B cell (primary cell): ENCODE results near the gene CACNG1. TPM values are rescaled to one million over a fixed set of nuclear protein-coding genes. Genes with fewer than 3 reads are reported as not detected.

ENCODE experiments used
- ATAC-seq: fragments of 200-7000 bp; cut with Tn5 transposase; one replicate; pipeline ENCODE4 v1.10.0; 2021; ENCODE audit warnings: low read depth, mild to moderate bottlenecking, moderate number of reproducible peaks, moderate library complexity
- CTCF ChIA-PET: fragments of 350-600 bp; sonication (Branson Sonifier 250); formaldehyde crosslinking; loops from one replicate; lab custom pipeline; 2021; ENCODE audit warnings: antibody characterized with exemption, inconsistent platforms; lab: Charles Lee
- POLR2A ChIA-PET: fragments of 350-600 bp; sonication (Branson Sonifier 250); formaldehyde crosslinking; loops from one replicate; lab custom pipeline; 2021; ENCODE audit warnings: antibody characterized with exemption; lab: Charles Lee
- DNase-seq: peaks from one replicate; pipeline ENCODE4 v3.0.0; 2013
- H2AFZ ChIP-seq: 2 replicates; pipeline ENCODE4 v1.6.1; 2012; ENCODE audit warnings: mild to moderate bottlenecking, low read depth, low read length; ENCODE audit not compliant: insufficient read depth, poor library complexity, severe bottlenecking
- H3K27ac ChIP-seq, 2 donors: 1 replicate in 1 of 2; 2 replicates in 1 of 2; pipeline ENCODE4 v1.5.1; 2012 to 2013; ENCODE audit warnings: low read length in 2 of 2, mild to moderate bottlenecking in 2 of 2, moderate library complexity in 1 of 2
- H3K27me3 ChIP-seq, 4 experiments: fragments of 200-600 bp in 1 of 4; sonication (generic) in 1 of 4; replicated peaks in 1 of 4; 1 replicate in 2 of 4; 2 replicates in 2 of 4; pipeline versions ENCODE4 v1.6.1 to v1.7.0; 2013 to 2016; ENCODE audit warnings: low read length in 3 of 4, mild to moderate bottlenecking in 2 of 4, mixed read lengths in 1 of 4, moderate library complexity in 1 of 4; ENCODE audit not compliant: insufficient read depth in 4 of 4, control insufficient read depth in 3 of 4; ENCODE audit errors: control extremely low read depth in 1 of 4
- H3K36me3 ChIP-seq, 2 experiments: replicated peaks in 1 of 2; 1 replicate in 1 of 2; 2 replicates in 1 of 2; pipeline versions ENCODE4 v1.6.1 to v1.7.1; 2013; ENCODE audit warnings: low read length in 1 of 2; ENCODE audit not compliant: insufficient read depth in 2 of 2, control insufficient read depth in 1 of 2; ENCODE audit errors: control extremely low read depth in 1 of 2, extremely low read depth in 1 of 2
- H3K4me1 ChIP-seq, 2 donors: fragments of 200-600 bp in 1 of 2; sonication (generic) in 1 of 2; 1 replicate in 1 of 2; 2 replicates in 1 of 2; pipeline versions ENCODE4 v1.5.1 to v1.6.1; 2013 to 2017; ENCODE audit warnings: low read length in 2 of 2; ENCODE audit not compliant: control insufficient read depth in 2 of 2, insufficient read depth in 2 of 2
- H3K4me2 ChIP-seq: replicated peaks from 2 replicates; pipeline ENCODE3; 2012; ENCODE audit warnings: mild to moderate bottlenecking, low read depth, low read length; ENCODE audit not compliant: poor library complexity, severe bottlenecking
- H3K4me3 ChIP-seq, 5 experiments: fragments of 200-600 bp in 1 of 5; sonication (generic) in 1 of 5; 1 replicate in 3 of 5; 2 replicates in 2 of 5; pipeline versions ENCODE4 v1.5.1 to v1.7.0; 2011 to 2016; ENCODE audit warnings: low read length in 4 of 5, mild to moderate bottlenecking in 4 of 5, low read depth in 2 of 5, control low read depth in 1 of 5, moderate library complexity in 1 of 5; ENCODE audit not compliant: insufficient read depth in 1 of 5; ENCODE audit errors: control extremely low read depth in 1 of 5, extremely low read depth in 1 of 5
- H3K79me2 ChIP-seq: fragments of 200-600 bp; sonication (generic); one replicate; pipeline ENCODE4 v1.6.0; 2016; ENCODE audit warnings: low read length; ENCODE audit not compliant: control insufficient read depth, insufficient read depth
- H3K9ac ChIP-seq: fragments of 200-600 bp; sonication (generic); 2 replicates; pipeline ENCODE4 v1.6.1; 2017; ENCODE audit warnings: mild to moderate bottlenecking, low read length, moderate library complexity
- H3K9me3 ChIP-seq, 3 donors: one replicate each; pipeline versions ENCODE4 v1.6.1 to v1.7.1; 2013; ENCODE audit warnings: low read length in 2 of 3; ENCODE audit not compliant: control insufficient read depth in 2 of 3, insufficient read depth in 1 of 3; ENCODE audit errors: control extremely low read depth in 1 of 3
- H4K20me1 ChIP-seq: 2 replicates; pipeline ENCODE4 v1.6.0; 2012; ENCODE audit warnings: mild to moderate bottlenecking, low read length; ENCODE audit not compliant: insufficient read depth, control insufficient read depth, poor library complexity, severe bottlenecking
- H3K27ac Mint-ChIP-seq: one replicate; pipeline ENCODE4 v1.8.0; 2021; ENCODE audit warnings: mixed read lengths
- H3K27me3 Mint-ChIP-seq: one replicate; pipeline ENCODE4 v1.8.0; 2021; ENCODE audit warnings: mixed read lengths
- H3K4me1 Mint-ChIP-seq: one replicate; pipeline ENCODE4 v1.8.0; 2021; ENCODE audit warnings: mixed read lengths
- H3K4me3 Mint-ChIP-seq: one replicate; pipeline ENCODE4 v1.8.0; 2021; ENCODE audit warnings: mixed read lengths
- H3K9me3 Mint-ChIP-seq: one replicate; pipeline ENCODE4 v1.8.0; 2022; ENCODE audit warnings: mixed read lengths; ENCODE audit not compliant: insufficient read depth
- CTCF ChIP-seq: fragments of 200-600 bp; IDR thresholded peaks from one replicate; pipeline ENCODE4 v1.8.0; 2022; ENCODE audit warnings: antibody characterized with exemption, mild to moderate bottlenecking
- EZH2 ChIP-seq: IDR thresholded peaks from 2 replicates; pipeline ENCODE4 v1.6.1; 2012; ENCODE audit warnings: borderline replicate concordance, low read depth, mild to moderate bottlenecking, moderate library complexity, low read length; ENCODE audit not compliant: insufficient read depth, poor library complexity, severe bottlenecking
- WGBS: methylation state at CpG from one replicate; pipeline ENCODE4 v1.1.5; 2013; ENCODE audit warnings: missing lambda C conversion rate; ENCODE audit not compliant: insufficient coverage; 5-methylcytosine and 5-hydroxymethylcytosine counted together
- intact Hi-C: fragments of 100-400 bp; cut with micrococcal nuclease; formaldehyde crosslinking; loops from one replicate; pipeline ENCODE4 v1.10.0; 2022
- polyA plus RNA-seq: library from polyadenylated mRNA; depleted of rRNA; stranded (reverse); fragments of >200 nt; gene quantifications from 2 replicates; pipeline ENCODE4 v1.2.3, GENCODE V29; 2012
- total RNA-seq, 2 donors: library from RNA; stranded (reverse); fragments of 120-200 nt in 1 of 2; gene quantifications; 1 replicate in 1 of 2; 2 replicates in 1 of 2; pipeline versions ENCODE4 v1.2.3 to v1.2.4, GENCODE V29; 2013 to 2022

Gene CACNG1
- total and polyA plus RNA-seq, 2 donors (not counting 1 experiment from before 2014, with no cell fraction given) = not detected

- Histone ChIP-seq H3K4me3 (no peak overlapping the region), H2AFZ (no peak overlapping the region), H3K4me2 (no peak overlapping the region), H3K27me3 (no peaks in the 10 kb centered on the region), H3K4me1 (no peaks in the 10 kb centered on the region), H3K36me3 (no peaks in the 10 kb centered on the region), H3K9ac (no peak overlapping the region), H3K79me2 (no peaks in the 10 kb centered on the region), H3K9me3 (peaks cover 0 to 21% (median 0%) of the 10 kb centered on the region in 3 donors), H3K27ac (no peak overlapping the region), H4K20me1 (no peaks in the 10 kb centered on the region)
- no CpG with 5 or more reads among the region's 2 CpGs for WGBS
- ChIA-PET POLR2A (no interaction called here), CTCF (no interaction called here)
- intact Hi-C loops = no loop called here
- H3K27me3 Mint-ChIP-seq = peaks cover 9% of the 10 kb centered on the region
- no peak overlapping the region for H3K4me3 Mint-ChIP-seq
- H3K9me3 Mint-ChIP-seq = peaks cover 2% of the 10 kb centered on the region
- no peak overlapping the region for H3K27ac Mint-ChIP-seq
- DNase-seq (no peak), ATAC-seq (no peak)
- TF ChIP-seq EZH2 (no peak), CTCF (no peak)
- H3K4me1 Mint-ChIP-seq = no peaks in the 10 kb centered on the region
Measured at GRCh38 chr17:67003231-67003630, 41.1 kb upstream of the CACNG1 start.

GRCh38 chr17:67004181-67004580 is 40.2 kb upstream of the CACNG1 start:
- peaks cover 0 to 21% (median 0%) of the 10 kb centered on the region in 3 donors for H3K9me3 ChIP-seq
- H3K9me3 Mint-ChIP-seq = peaks cover 2% of the 10 kb centered on the region
- H3K4me3 ChIP-seq = no peak overlapping the region
- POLR2A ChIA-PET = no interaction called here
- H3K4me3 Mint-ChIP-seq = no peak overlapping the region
- intact Hi-C loops = no loop called here
- no peaks in the 10 kb centered on the region for H3K36me3 ChIP-seq
- no peaks in the 10 kb centered on the region for H3K4me1 ChIP-seq
- H4K20me1 ChIP-seq = no peaks in the 10 kb centered on the region
- WGBS = 80% methylated on average over 5 of the region's 11 CpGs
- CTCF ChIA-PET = no interaction called here
- TF ChIP-seq EZH2 (no peak), CTCF (no peak)
- no peak overlapping the region for H3K4me2 ChIP-seq
- no peaks in the 10 kb centered on the region for H3K27me3 ChIP-seq
- H2AFZ ChIP-seq = no peak overlapping the region
- ATAC-seq (no peak), DNase-seq (no peak)
- H3K4me1 Mint-ChIP-seq = no peaks in the 10 kb centered on the region
- H3K79me2 ChIP-seq = no peaks in the 10 kb centered on the region
- no peak overlapping the region for H3K27ac ChIP-seq
- H3K27ac Mint-ChIP-seq = no peak overlapping the region
- no peak overlapping the region for H3K9ac ChIP-seq
- peaks cover 9% of the 10 kb centered on the region for H3K27me3 Mint-ChIP-seq
